Endodermal cell (in vitro differentiated cells): Measurements from ENCODE around the gene KCNJ14. TPM values are rescaled to one million over a fixed set of nuclear protein-coding genes. Genes with fewer than 3 reads are reported as not detected.
A peak's percentile ranks its signal among the peaks of the same experiment; 100 is the strongest.

Source experiments
- DNase-seq: peaks from one replicate; pipeline ENCODE4 v3.0.0-alpha.2; 2017
- H3K27ac ChIP-seq: 2 replicates; pipeline ENCODE4 v1.5.1; 2013; ENCODE audit warnings: mild to moderate bottlenecking, low read depth, low read length, moderate library complexity
- H3K27me3 ChIP-seq: 2 replicates; pipeline ENCODE4 v1.6.1; 2013; ENCODE audit warnings: mild to moderate bottlenecking, low read length, moderate library complexity; ENCODE audit not compliant: insufficient read depth, control insufficient read depth, poor library complexity, severe bottlenecking
- H3K36me3 ChIP-seq: 2 replicates; pipeline ENCODE4 v1.7.0; 2013; ENCODE audit warnings: mild to moderate bottlenecking, low read length, moderate library complexity; ENCODE audit not compliant: control insufficient read depth, insufficient read depth
- H3K4me1 ChIP-seq: one replicate; pipeline ENCODE4 v1.7.0; 2013; ENCODE audit warnings: low read length; ENCODE audit not compliant: control insufficient read depth, insufficient read depth
- H3K4me3 ChIP-seq: 2 replicates; pipeline ENCODE4 v1.5.1; 2013; ENCODE audit warnings: mild to moderate bottlenecking, low read length, moderate library complexity
- H3K9ac ChIP-seq: 2 replicates; pipeline ENCODE4 v1.6.1; 2013; ENCODE audit warnings: mild to moderate bottlenecking, low read length, moderate library complexity; ENCODE audit not compliant: poor library complexity, severe bottlenecking; ENCODE audit errors: extremely low read depth
- H3K9me3 ChIP-seq: 2 replicates; pipeline ENCODE4 v1.6.1; 2013; ENCODE audit warnings: mild to moderate bottlenecking, low read length, moderate library complexity; ENCODE audit not compliant: control insufficient read depth
- H3K27ac Mint-ChIP-seq: 2 replicates; pipeline ENCODE4 v1.8.0; 2020; ENCODE audit warnings: mixed read lengths
- H3K27me3 Mint-ChIP-seq: 2 replicates; pipeline ENCODE4 v1.8.0; 2021; ENCODE audit warnings: mild to moderate bottlenecking, mixed read lengths; ENCODE audit not compliant: insufficient read depth
- H3K36me3 Mint-ChIP-seq: 2 replicates; pipeline ENCODE4 v1.8.0; 2020; ENCODE audit warnings: low read depth, mixed read lengths
- H3K4me1 Mint-ChIP-seq: 2 replicates; pipeline ENCODE4 v1.8.0; 2020; ENCODE audit warnings: mixed read lengths
- H3K4me3 Mint-ChIP-seq: 2 replicates; pipeline ENCODE4 v1.8.0; 2020; ENCODE audit warnings: mild to moderate bottlenecking, moderate library complexity, mixed read lengths
- H3K9me3 Mint-ChIP-seq: 2 replicates; pipeline ENCODE4 v1.8.0; 2020; ENCODE audit warnings: mild to moderate bottlenecking, mixed read lengths
- CTCF ChIP-seq: fragments of 200-600 bp; sonication (generic); conservative IDR thresholded peaks from 2 replicates; pipeline ENCODE4 v1.5.0; 2021; ENCODE audit warnings: antibody characterized with exemption, mild to moderate bottlenecking
- WGBS, 2 experiments: methylation state at CpG; one replicate each; pipeline versions ENCODE4 v1.1.5 to v1.1.7; 2013; ENCODE audit warnings: missing lambda C conversion rate in 2 of 2, mixed read lengths in 1 of 2; ENCODE audit not compliant: insufficient coverage in 1 of 2, insufficient read length in 1 of 2; 5-methylcytosine and 5-hydroxymethylcytosine counted together
- total RNA-seq, 2 donors: library from RNA; stranded (reverse); fragmentation: NEBNext Ultra II Directional in 1 of 2; extraction: Animal tissue kit (Norgen Biotek cat#: 25700) in 1 of 2; gene quantifications; 2 replicates in 1 of 2; 3 replicates in 1 of 2; pipeline ENCODE4 v1.2.1, GENCODE V29; 2021

The KCNJ14 gene
- total RNA-seq, 2 donors from 2014 or later = 0.73 to 1.1 TPM

DNA sequence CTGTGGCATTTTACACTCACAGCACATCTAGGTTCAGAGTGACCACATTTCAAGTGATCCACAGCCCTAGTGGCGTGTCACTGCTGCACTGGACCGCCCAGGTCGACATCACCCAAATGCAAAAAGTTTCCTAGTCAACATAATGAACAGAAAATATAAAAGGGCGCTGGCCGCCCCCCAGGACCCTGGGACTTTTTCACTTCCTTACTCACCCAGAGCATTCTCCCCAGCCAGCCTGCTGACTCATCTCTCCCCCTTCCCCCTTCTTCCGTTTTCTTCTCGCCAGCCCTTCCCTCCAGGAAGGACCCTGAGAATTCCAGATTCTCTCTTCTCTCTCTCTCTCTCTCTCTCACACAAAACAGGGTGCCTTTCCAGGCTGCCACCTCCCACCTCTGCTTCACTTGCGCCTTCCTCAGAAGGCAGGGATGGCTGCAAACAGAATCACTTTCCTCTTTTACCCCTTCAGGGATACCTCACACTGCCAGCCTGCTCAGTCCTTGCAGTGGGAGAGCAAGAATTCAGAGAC, 30.6 kb upstream of the KCNJ14 start:
- Mint-ChIP-seq H3K4me3 (peak overlapping the region; percentile 4), H3K36me3 (peaks cover 2% of the 10 kb centered on the region), H3K27ac (peak overlapping the region; percentile 90), H3K27me3 (no peaks in the 10 kb centered on the region), H3K9me3 (no peaks in the 10 kb centered on the region), H3K4me1 (peaks cover 5% of the 10 kb centered on the region)
- no peak for TF ChIP-seq CTCF
- Histone ChIP-seq H3K9me3 (no peaks in the 10 kb centered on the region), H3K4me3 (no peak overlapping the region), H3K4me1 (no peaks in the 10 kb centered on the region), H3K36me3 (no peaks in the 10 kb centered on the region), H3K9ac (peak overlapping the region; percentile 15), H3K27me3 (no peaks in the 10 kb centered on the region), H3K27ac (peak overlapping the region; percentile 44)
- peak; percentile 80 for DNase-seq
- 57 to 60% methylated on average over 5 to 8 of the region's 8 CpGs for WGBS, 2 experiments

GRCh38 chr19:48428670-48429069, 26.7 kb upstream of the KCNJ14 start:
- 80 to 100% methylated on average over 1 of the region's 1 CpG for WGBS, 2 experiments
- Mint-ChIP-seq H3K4me1 (peaks cover 5% of the 10 kb centered on the region), H3K4me3 (no peak overlapping the region), H3K9me3 (no peaks in the 10 kb centered on the region), H3K27ac (no peak overlapping the region), H3K36me3 (peaks cover 6% of the 10 kb centered on the region), H3K27me3 (no peaks in the 10 kb centered on the region)
- no peaks in the 10 kb centered on the region for H3K4me1 ChIP-seq
- H3K27ac ChIP-seq = no peak overlapping the region
- TF ChIP-seq CTCF = no peak
- no peaks in the 10 kb centered on the region for H3K36me3 ChIP-seq
- H3K9ac ChIP-seq = no peak overlapping the region
- no peaks in the 10 kb centered on the region for H3K27me3 ChIP-seq
- no peak overlapping the region for H3K4me3 ChIP-seq
- no peak for DNase-seq
- no peaks in the 10 kb centered on the region for H3K9me3 ChIP-seq

- Mint-ChIP-seq H3K36me3 (peaks cover 4% of the 10 kb centered on the region), H3K9me3 (no peaks in the 10 kb centered on the region), H3K27me3 (no peaks in the 10 kb centered on the region), H3K27ac (no peak overlapping the region), H3K4me3 (no peak overlapping the region), H3K4me1 (no peaks in the 10 kb centered on the region)
- Histone ChIP-seq H3K27ac (no peak overlapping the region), H3K9me3 (no peaks in the 10 kb centered on the region), H3K27me3 (no peaks in the 10 kb centered on the region), H3K4me1 (no peaks in the 10 kb centered on the region), H3K36me3 (no peaks in the 10 kb centered on the region), H3K4me3 (no peak overlapping the region), H3K9ac (no peak overlapping the region)
- WGBS, 2 experiments = 83 to 85% methylated on average over 4 to 7 of the region's 8 CpGs
- no peak for DNase-seq
- TF ChIP-seq CTCF = peak; percentile 44
Observed at GRCh38 chr19:48433337-48433736, 22.0 kb upstream of the KCNJ14 start.
